ENCODE results near the gene ZNF462. TPM values are rescaled to one million over a fixed set of nuclear protein-coding genes. Genes with fewer than 3 reads are reported as not detected.

ZNF462 gene
- total and polyA plus RNA-seq, 2 experiments from 2014 or later: 40.0 to 101 TPM

DNA sequence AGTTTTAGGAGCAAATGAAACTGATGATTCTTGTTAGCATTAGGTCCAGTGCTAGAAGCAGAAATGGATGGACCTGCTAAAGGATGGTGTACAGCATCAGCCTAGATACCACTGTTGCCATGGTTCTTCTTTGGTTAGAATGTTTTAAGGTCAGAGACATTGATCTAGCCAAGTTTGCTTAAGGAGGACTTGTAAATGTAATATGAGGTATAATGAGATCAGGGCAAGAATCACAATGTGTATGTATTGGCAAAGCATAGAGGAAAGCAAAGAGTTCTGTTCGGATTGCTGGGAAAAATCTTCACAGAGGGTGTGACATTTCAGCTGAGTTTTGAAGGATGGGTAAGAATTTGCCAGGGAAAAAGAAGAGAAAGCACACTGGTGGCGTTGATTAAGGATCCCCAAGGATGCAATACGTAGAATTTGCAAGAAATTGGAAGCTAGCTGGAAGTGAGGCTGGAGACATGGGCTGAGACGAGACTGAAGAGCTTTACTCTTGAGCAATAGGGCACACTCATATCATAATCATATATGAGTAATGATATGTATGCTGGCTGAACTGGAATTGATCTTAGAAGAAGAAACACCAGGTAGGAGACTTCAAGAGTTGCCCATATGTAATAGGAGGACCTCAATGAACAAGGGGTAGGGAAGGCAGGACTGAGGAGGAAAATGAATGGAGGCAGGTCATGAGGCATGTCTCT is 102.0 kb downstream of the ZNF462 start:
- Mint-ChIP-seq H3K27me3 (ENCODE audit: insufficient read depth, low read depth, poor library complexity) (peaks cover 2% of the 10 kb centered on the region), H3K36me3 (ENCODE audit: low read depth) (peaks cover 61% of the 10 kb centered on the region), H3K4me1 (peaks cover 70% of the 10 kb centered on the region), H3K4me3 (no peak overlapping the region), H3K27ac (no peak overlapping the region), H3K9me3 (no peaks in the 10 kb centered on the region)
- Histone ChIP-seq H3K4me3 (no peak overlapping the region), H2AFZ (no peak overlapping the region), H3K9me2 (ENCODE audit: insufficient read depth) (no peaks in the 10 kb centered on the region), H3F3A (replicated peaks; ENCODE audit: low read depth) (0 out of 2 replicates have a peak, but pooled peaks cover 5% of the 10 kb centered on the region), H3K27me3 (ENCODE audit: insufficient read depth) (no peaks in the 10 kb centered on the region), H3K4me1 (ENCODE audit: insufficient read depth) (peaks cover 57% of the 10 kb centered on the region), H3K36me3 (ENCODE audit: insufficient read depth) (peaks cover 20% of the 10 kb centered on the region; the same call in 1 of the 2 replicates), H3K79me2 (replicated peaks; ENCODE audit: insufficient read depth) (peaks cover 61% of the 10 kb centered on the region), H3K4me2 (no peak overlapping the region), H3K27ac (ENCODE audit: low read depth) (no peak overlapping the region), H4K20me1 (replicated peaks; ENCODE audit: insufficient read depth) (no peaks in the 10 kb centered on the region; the same call in 1 of the 2 replicates)
- TF ChIP-seq EZH2phosphoT487 (IDR thresholded peaks at IDR 0.05; ENCODE audit: unreplicated experiment) (no peak), ZNF331 (CRISPR knock-in tag; IDR thresholded peaks at IDR 0.05; ENCODE audit: low read depth) (no peak), EZH2 (IDR thresholded peaks at IDR 0.05; ENCODE audit: low read depth, unreplicated experiment) (no peak), POLR2AphosphoS5 (IDR thresholded peaks at IDR 0.05; ENCODE audit: low read depth) (no peak)
- DNase-seq (ENCODE audit: low spot score): no peak
- no peak for ATAC-seq

DNA sequence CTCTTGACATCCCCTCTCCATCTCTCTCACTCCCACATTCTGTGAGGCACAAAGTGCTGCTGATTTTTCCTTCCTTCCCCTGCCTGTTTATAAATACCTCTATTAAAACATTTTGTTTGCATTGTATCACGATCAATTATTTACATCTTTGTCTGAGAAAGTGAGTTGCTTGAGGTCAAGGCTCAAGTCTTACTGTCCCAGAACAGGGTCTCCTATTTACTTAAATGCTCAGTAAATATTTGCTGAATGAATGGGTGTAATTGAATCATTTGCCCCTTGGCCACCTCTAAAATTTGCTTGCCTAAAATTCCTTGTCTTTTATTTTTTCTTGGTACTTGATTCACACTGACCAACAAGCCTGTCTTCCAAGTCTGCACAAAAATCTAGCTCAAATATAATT is 103.5 kb downstream of the ZNF462 start:
- H3K9me2 ChIP-seq (ENCODE audit: insufficient read depth): no peaks in the 10 kb centered on the region
- 0 out of 2 replicates have a peak, but pooled peaks cover 5% of the 10 kb centered on the region for H3F3A ChIP-seq (replicated peaks; ENCODE audit: low read depth)
- no peak overlapping the region for H3K4me3 Mint-ChIP-seq
- peaks cover 57% of the 10 kb centered on the region for H3K4me1 ChIP-seq (ENCODE audit: insufficient read depth)
- no peaks in the 10 kb centered on the region for H3K27me3 ChIP-seq (ENCODE audit: insufficient read depth)
- H3K4me3 ChIP-seq: no peak overlapping the region
- no peak overlapping the region for H3K27ac ChIP-seq (ENCODE audit: low read depth)
- no peak overlapping the region for H3K4me2 ChIP-seq
- peaks cover 7% of the 10 kb centered on the region for H3K27me3 Mint-ChIP-seq (ENCODE audit: insufficient read depth, low read depth, poor library complexity)
- H3K9me3 Mint-ChIP-seq: no peaks in the 10 kb centered on the region
- H3K4me1 Mint-ChIP-seq: peaks cover 73% of the 10 kb centered on the region
- H3K79me2 ChIP-seq (replicated peaks; ENCODE audit: insufficient read depth): peaks cover 54% of the 10 kb centered on the region
- H2AFZ ChIP-seq: no peak overlapping the region
- peaks cover 17% of the 10 kb centered on the region; the same call in 1 of the 2 replicates for H3K36me3 ChIP-seq (ENCODE audit: insufficient read depth)
- DNase-seq (ENCODE audit: low spot score) (no peak), ATAC-seq (no peak)
- H4K20me1 ChIP-seq (replicated peaks; ENCODE audit: insufficient read depth): no peaks in the 10 kb centered on the region; the same call in 1 of the 2 replicates
- H3K36me3 Mint-ChIP-seq (ENCODE audit: low read depth): peaks cover 51% of the 10 kb centered on the region
- peak overlapping the region; percentile 43 for H3K27ac Mint-ChIP-seq
- TF ChIP-seq ZNF331 (CRISPR knock-in tag; IDR thresholded peaks at IDR 0.05; ENCODE audit: low read depth): no peak
- TF ChIP-seq, protein P1, sequence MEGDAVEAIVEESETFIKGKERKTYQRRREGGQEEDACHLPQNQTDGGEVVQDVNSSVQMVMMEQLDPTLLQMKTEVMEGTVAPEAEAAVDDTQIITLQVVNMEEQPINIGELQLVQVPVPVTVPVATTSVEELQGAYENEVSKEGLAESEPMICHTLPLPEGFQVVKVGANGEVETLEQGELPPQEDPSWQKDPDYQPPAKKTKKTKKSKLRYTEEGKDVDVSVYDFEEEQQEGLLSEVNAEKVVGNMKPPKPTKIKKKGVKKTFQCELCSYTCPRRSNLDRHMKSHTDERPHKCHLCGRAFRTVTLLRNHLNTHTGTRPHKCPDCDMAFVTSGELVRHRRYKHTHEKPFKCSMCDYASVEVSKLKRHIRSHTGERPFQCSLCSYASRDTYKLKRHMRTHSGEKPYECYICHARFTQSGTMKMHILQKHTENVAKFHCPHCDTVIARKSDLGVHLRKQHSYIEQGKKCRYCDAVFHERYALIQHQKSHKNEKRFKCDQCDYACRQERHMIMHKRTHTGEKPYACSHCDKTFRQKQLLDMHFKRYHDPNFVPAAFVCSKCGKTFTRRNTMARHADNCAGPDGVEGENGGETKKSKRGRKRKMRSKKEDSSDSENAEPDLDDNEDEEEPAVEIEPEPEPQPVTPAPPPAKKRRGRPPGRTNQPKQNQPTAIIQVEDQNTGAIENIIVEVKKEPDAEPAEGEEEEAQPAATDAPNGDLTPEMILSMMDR (conservative IDR thresholded peaks at IDR 0.05; ENCODE audit: low read depth in 2 of 2): no peak
- no peak for TF ChIP-seq NANOG (IDR thresholded peaks at IDR 0.05; ENCODE audit: borderline replicate concordance)
- TF ChIP-seq ZNF114 (CRISPR knock-in tag; IDR thresholded peaks at IDR 0.05): no peak
- no peak for TF ChIP-seq STAT1 (IDR thresholded peaks at IDR 0.05; ENCODE audit: unreplicated experiment)
- no peak for TF ChIP-seq CREB1 (CRISPR knock-in tag; IDR thresholded peaks at IDR 0.05; ENCODE audit: low read depth)
- TF ChIP-seq POLR2AphosphoS5 (IDR thresholded peaks at IDR 0.05; ENCODE audit: low read depth): no peak
- TF ChIP-seq ETS1 (IDR thresholded peaks at IDR 0.05): no peak
- TF ChIP-seq EZH2 (IDR thresholded peaks at IDR 0.05; ENCODE audit: low read depth, unreplicated experiment): no peak
- TF ChIP-seq, protein P2, sequence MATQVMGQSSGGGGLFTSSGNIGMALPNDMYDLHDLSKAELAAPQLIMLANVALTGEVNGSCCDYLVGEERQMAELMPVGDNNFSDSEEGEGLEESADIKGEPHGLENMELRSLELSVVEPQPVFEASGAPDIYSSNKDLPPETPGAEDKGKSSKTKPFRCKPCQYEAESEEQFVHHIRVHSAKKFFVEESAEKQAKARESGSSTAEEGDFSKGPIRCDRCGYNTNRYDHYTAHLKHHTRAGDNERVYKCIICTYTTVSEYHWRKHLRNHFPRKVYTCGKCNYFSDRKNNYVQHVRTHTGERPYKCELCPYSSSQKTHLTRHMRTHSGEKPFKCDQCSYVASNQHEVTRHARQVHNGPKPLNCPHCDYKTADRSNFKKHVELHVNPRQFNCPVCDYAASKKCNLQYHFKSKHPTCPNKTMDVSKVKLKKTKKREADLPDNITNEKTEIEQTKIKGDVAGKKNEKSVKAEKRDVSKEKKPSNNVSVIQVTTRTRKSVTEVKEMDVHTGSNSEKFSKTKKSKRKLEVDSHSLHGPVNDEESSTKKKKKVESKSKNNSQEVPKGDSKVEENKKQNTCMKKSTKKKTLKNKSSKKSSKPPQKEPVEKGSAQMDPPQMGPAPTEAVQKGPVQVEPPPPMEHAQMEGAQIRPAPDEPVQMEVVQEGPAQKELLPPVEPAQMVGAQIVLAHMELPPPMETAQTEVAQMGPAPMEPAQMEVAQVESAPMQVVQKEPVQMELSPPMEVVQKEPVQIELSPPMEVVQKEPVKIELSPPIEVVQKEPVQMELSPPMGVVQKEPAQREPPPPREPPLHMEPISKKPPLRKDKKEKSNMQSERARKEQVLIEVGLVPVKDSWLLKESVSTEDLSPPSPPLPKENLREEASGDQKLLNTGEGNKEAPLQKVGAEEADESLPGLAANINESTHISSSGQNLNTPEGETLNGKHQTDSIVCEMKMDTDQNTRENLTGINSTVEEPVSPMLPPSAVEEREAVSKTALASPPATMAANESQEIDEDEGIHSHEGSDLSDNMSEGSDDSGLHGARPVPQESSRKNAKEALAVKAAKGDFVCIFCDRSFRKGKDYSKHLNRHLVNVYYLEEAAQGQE (IDR thresholded peaks at IDR 0.05; ENCODE audit: unreplicated experiment): no peak
